Pancreas (tissue), 10 donors: ENCODE data around the gene GORAB. TPM values are rescaled to one million over a fixed set of nuclear protein-coding genes. Genes with fewer than 3 reads are reported as not detected.

ENCODE experiments used
- ATAC-seq, 4 donors: fragments of 200-7000 bp; cut with Tn5 transposase; one replicate each; pipeline versions ENCODE4 v1.8.0 to v1.9.1; 2020; ENCODE audit warnings: mild to moderate bottlenecking in 4 of 4, moderate library complexity in 4 of 4
- DNase-seq, 6 donors: peaks; one replicate each; pipeline ENCODE4 v3.0.0-alpha.2; 2020
- FAIRE-seq: peaks from 2 replicates; lab custom pipeline; 2012; peaks lifted over from hg19 to GRCh38; lab: Jason Lieb, UNC
- H3K27ac ChIP-seq, 4 donors: fragments of 200-600 bp; sonication (generic); 1 replicate in 3 of 4; 2 replicates in 1 of 4; pipeline versions ENCODE4 v1.5.0 to v1.8.0; 2020
- H3K27me3 ChIP-seq, 4 donors: fragments of 200-600 bp; one replicate each; pipeline ENCODE4 v1.8.0; 2021
- H3K36me3 ChIP-seq, 3 donors: fragments of 200-600 bp; sonication (generic) in 1 of 3; one replicate each; pipeline versions ENCODE4 v1.5.0 to v1.8.0; 2020 to 2021
- H3K4me1 ChIP-seq, 3 donors: fragments of 200-600 bp; one replicate each; pipeline ENCODE4 v1.8.0; 2021
- H3K4me3 ChIP-seq, 4 donors: fragments of 200-600 bp; sonication (generic) in 2 of 4; one replicate each; pipeline versions ENCODE4 v1.5.0 to v1.8.0; 2020 to 2021
- H3K9me3 ChIP-seq, 4 donors: fragments of 200-600 bp; one replicate each; pipeline ENCODE4 v1.8.0; 2021
- CTCF ChIP-seq, 4 donors: fragments of 200-600 bp; sonication (generic) in 3 of 4; IDR thresholded peaks; one replicate each; pipeline versions ENCODE4 v1.5.0 to v1.8.0; 2021; ENCODE audit warnings: antibody characterized with exemption in 4 of 4
- WGBS, 2 donors: extraction: QIAGEN DNeasy Blood & Tissue Kit; methylation state at CpG; one replicate each; pipeline ENCODE4 v1.1.7; 2013; 5-methylcytosine and 5-hydroxymethylcytosine counted together
- intact Hi-C, 3 donors: fragments of 100-400 bp; cut with DNase I; formaldehyde crosslinking; loops; one replicate each; pipeline versions ENCODE4 v1.11.1 to v1.14.2; 2022
- polyA plus RNA-seq, 2 donors: library from polyadenylated mRNA; stranded (reverse); fragments of 200-250 nt; gene quantifications; one replicate each; pipeline ENCODE4 v1.2.3, GENCODE V29; 2013
- total RNA-seq, 6 donors: library from RNA; stranded (reverse); fragmentation: NEBNext Ultra II Directional in 4 of 6; extraction: Animal tissue kit (Norgen Biotek cat#: 25700) in 4 of 6; gene quantifications; one replicate each; pipeline versions ENCODE4 v1.2.1 to v1.2.4, GENCODE V29; 2021 to 2023
- donor health status: healthy with polysubstance abuse.
- donor health status: DM: no; HTN: no; CAD: no; lungs with moderate emphysema.
- donor health status: DM: no; HTN: no; CAD: no.
- donor health status: control.
- donor health status: control.
- donor health status: Bipolar disorder and iron deficiency.
- donor health status: DM: yes; HTN: yes; CAD: no.
- donor health status: DM: no; HTN: no; CAD: no.
- donor health status: DM: no; HTN: no; CAD: no.
- donor health status: DM: yes; HTN: yes; CAD: no.

GORAB gene
- total and polyA plus RNA-seq, 8 donors: 4.5 to 17.3 (median 6.9) TPM

- no peak for TF ChIP-seq CTCF (IDR thresholded peaks at IDR 0.05)
- Histone ChIP-seq H3K9me3 (no peaks in the 10 kb centered on the region), H3K36me3 (no peaks in the 10 kb centered on the region), H3K4me3 (no peak overlapping the region), H3K27me3 (peaks cover 0 to 4% (median 0%) of the 10 kb centered on the region in 4 donors), H3K27ac (no peak overlapping the region), H3K4me1 (no peaks in the 10 kb centered on the region)
- intact Hi-C loops: no loop called here
- 52 to 58% methylated on average over 5 of the region's 5 CpGs for WGBS, 2 donors
- ATAC-seq: no peak
- FAIRE-seq: no peak
- no peak for DNase-seq
Measured at GRCh38 chr1:170593173-170594011, 61.4 kb downstream of the GORAB start.

DNA sequence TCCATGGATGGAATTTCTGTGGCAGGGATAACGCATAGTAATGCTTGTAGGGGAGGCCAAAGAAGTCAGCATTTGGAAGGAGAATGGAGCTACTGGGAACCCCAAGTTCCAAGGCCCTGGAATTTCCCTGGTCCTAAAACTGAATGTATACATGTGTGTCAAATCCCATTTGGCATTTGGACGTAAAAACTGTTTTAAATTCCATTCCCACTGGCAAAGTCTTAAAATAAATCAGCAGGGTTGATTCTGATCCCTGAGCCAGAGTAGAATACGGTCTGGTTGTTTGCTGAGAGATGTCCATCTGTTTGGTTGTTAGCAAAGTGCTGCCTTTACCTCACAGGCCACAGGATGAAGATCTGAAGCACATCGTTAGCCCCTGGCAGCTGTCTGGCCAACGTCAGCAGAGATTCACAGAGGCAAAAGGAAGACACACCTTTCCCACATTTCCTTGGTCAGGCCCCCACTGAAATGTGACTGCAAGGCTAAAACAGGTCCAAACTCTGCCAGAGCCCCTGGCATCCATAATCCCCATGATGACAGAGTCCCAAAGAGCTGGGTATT, 62.2 kb downstream of the GORAB start:
- no peak overlapping the region for H3K4me3 ChIP-seq
- intact Hi-C loops: no loop called here
- TF ChIP-seq CTCF (IDR thresholded peaks at IDR 0.05): no peak
- no peaks in the 10 kb centered on the region for H3K36me3 ChIP-seq
- WGBS, 2 donors: 50 to 60% methylated on average over 5 of the region's 5 CpGs
- no peak for ATAC-seq
- DNase-seq: no peak
- no peak for FAIRE-seq
- H3K9me3 ChIP-seq: no peaks in the 10 kb centered on the region
- H3K27me3 ChIP-seq: peaks cover 0 to 4% (median 0%) of the 10 kb centered on the region in 4 donors
- H3K27ac ChIP-seq: no peak overlapping the region
- H3K4me1 ChIP-seq: no peaks in the 10 kb centered on the region

GRCh38 chr1:170596701-170597100, 64.7 kb downstream of the GORAB start:
- Histone ChIP-seq H3K27ac (no peak overlapping the region), H3K4me3 (no peak overlapping the region), H3K9me3 (no peaks in the 10 kb centered on the region), H3K4me1 (no peaks in the 10 kb centered on the region), H3K36me3 (no peaks in the 10 kb centered on the region), H3K27me3 (no peaks in the 10 kb centered on the region)
- no peak for TF ChIP-seq CTCF (IDR thresholded peaks at IDR 0.05)
- intact Hi-C loops: no loop called here
- DNase-seq: no peak
- no peak for FAIRE-seq
- no peak for ATAC-seq
- WGBS, 2 donors: 78 to 84% methylated on average over 5 of the region's 5 CpGs

DNA sequence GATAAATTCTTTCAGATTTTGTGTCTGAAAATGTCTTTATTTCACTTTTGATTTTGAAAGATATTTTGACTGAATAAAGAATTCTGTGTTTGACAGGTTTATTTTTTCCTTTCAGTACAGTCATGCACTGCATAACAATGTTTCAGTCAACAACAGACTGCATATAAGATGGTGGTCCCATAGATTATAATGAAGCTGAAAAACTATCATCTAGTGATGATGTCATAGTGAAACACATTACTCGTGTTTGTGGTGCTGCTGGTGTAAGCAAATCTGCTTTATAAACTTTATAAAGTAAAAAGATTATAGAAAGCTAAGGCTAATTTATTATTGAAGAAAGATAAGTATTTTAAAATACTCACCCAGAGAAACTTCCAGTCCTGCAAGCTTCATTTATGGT, 66.7 kb downstream of the GORAB start:
- H3K4me1 ChIP-seq: no peaks in the 10 kb centered on the region
- WGBS, 2 donors: 53% methylated on average over 1 of the region's 1 CpG
- no peak overlapping the region for H3K4me3 ChIP-seq
- FAIRE-seq: no peak
- DNase-seq: no peak
- ATAC-seq: no peak
- H3K36me3 ChIP-seq: no peaks in the 10 kb centered on the region
- intact Hi-C loops: no loop called here
- H3K27ac ChIP-seq: no peak overlapping the region
- no peaks in the 10 kb centered on the region for H3K27me3 ChIP-seq
- no peak for TF ChIP-seq CTCF (IDR thresholded peaks at IDR 0.05)
- H3K9me3 ChIP-seq: no peaks in the 10 kb centered on the region

DNA sequence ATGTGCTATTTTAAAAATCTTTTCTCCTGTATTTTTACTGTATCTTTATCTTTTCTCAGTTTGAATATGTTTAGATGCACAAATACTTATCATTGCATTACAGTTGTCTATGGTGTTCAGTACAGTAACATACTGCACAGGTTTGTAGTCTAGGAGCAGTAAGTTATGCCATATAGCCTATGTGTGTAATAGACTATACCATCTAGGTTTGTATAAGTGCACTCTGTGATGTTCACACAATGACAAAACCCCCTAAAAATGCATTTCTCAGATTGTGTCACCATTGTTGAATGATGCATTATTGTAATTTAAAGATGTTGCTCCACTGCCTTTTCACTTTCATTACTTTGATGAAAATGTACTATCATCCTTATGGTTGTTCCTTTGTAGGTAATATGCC, 67.1 kb downstream of the GORAB start:
- H3K9me3 ChIP-seq: no peaks in the 10 kb centered on the region
- DNase-seq (no peak), ATAC-seq (no peak), FAIRE-seq (no peak)
- no peak overlapping the region for H3K27ac ChIP-seq
- no peak for TF ChIP-seq CTCF (IDR thresholded peaks at IDR 0.05)
- intact Hi-C loops: no loop called here
- no peak overlapping the region for H3K4me3 ChIP-seq
- H3K4me1 ChIP-seq: no peaks in the 10 kb centered on the region
- H3K27me3 ChIP-seq: no peaks in the 10 kb centered on the region
- no peaks in the 10 kb centered on the region for H3K36me3 ChIP-seq
